GM12873 (cell line): ENCODE data around the gene CNTNAP5.

Source experiments
- TF ChIP-seq, protein P1 (sequence below): IDR thresholded peaks from 2 replicates; pipeline ENCODE4 v1.5.1; 2012; ENCODE audit warnings: low read depth, mild to moderate bottlenecking, moderate library complexity, low read length, control low read depth; ENCODE audit not compliant: insufficient read depth; ENCODE audit errors: missing control alignments

The CNTNAP5 gene

DNA sequence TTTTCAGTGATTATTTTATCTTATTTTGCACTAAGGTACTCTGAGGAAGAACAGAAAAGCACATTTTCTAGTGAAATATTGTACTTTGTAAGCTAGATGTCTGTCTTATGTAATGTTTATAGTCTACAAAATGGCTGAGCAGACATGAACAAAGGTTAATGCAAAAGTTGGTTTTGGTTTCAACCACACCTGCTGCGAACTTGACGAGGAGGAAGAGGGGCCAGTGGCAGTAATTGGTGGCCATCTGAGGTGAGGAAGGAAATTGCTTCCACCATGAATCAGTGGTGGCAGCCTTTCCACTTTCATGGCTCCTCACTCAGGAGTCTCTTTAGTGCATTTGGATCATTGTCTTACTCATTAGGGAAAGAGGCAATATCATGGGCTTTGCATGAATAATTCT, 894.2 kb downstream of the CNTNAP5 start:
- TF ChIP-seq, protein P1, sequence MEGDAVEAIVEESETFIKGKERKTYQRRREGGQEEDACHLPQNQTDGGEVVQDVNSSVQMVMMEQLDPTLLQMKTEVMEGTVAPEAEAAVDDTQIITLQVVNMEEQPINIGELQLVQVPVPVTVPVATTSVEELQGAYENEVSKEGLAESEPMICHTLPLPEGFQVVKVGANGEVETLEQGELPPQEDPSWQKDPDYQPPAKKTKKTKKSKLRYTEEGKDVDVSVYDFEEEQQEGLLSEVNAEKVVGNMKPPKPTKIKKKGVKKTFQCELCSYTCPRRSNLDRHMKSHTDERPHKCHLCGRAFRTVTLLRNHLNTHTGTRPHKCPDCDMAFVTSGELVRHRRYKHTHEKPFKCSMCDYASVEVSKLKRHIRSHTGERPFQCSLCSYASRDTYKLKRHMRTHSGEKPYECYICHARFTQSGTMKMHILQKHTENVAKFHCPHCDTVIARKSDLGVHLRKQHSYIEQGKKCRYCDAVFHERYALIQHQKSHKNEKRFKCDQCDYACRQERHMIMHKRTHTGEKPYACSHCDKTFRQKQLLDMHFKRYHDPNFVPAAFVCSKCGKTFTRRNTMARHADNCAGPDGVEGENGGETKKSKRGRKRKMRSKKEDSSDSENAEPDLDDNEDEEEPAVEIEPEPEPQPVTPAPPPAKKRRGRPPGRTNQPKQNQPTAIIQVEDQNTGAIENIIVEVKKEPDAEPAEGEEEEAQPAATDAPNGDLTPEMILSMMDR, result no peak

DNA sequence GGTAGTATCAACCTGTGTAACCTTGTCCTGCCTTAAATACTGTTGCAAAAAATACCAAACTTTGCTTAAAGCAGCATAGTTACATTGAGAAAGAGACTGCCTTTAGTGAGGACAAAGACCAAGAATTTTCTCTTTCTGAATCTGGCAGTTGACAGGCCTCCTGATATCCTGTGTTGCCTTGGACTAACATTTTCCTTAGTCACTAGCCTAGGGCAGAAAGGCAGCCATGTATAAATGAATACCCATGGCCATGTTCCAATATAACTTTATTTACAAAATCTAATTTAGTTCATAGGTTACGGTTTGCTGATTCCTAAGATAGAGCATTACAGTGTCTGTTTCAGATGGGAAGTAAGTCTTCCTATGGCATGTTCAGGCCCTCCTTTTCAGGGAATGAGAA, 895.4 kb downstream of the CNTNAP5 start:
- TF ChIP-seq, protein P1, result no peak

DNA sequence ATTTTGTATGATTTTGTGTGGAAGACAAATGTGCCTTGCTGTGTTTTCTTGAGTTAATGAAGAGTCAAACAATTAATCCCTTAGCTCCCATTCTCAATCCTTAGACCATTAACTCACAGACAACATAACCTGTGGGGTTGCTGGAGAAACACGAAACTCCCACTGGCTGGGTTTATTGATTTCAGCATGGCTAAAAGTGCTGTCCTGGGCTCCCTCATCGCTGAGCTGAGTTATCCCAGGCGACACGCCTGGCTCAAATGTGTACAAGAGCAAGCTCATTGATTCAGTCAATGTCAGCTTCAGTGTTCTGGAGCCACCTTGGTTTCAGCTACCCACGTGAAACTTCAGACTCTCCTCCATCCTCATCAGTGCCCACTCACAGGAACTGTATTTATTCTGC, 896.1 kb downstream of the CNTNAP5 start:
- TF ChIP-seq, protein P1, result no peak

DNA sequence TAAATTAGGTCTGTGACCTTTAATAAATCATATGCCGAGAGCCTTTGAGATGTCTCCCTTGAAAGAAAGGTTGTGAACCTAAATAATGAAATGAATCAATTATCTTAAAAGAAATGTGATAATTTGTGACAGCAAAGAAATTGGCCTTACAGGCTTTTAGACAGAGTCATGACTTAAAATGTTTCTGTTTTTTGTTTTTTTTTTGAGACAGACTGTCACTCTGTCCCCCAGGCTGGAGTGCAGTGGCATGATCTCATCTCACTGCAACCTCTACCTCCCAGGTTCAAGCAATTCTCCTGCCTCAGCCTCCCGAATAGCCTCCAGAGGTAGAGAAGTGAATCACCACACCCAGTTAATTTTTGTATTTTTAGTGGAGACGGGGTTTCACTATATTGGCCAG, 898.0 kb downstream of the CNTNAP5 start:
- TF ChIP-seq, protein P1, result no peak

DNA sequence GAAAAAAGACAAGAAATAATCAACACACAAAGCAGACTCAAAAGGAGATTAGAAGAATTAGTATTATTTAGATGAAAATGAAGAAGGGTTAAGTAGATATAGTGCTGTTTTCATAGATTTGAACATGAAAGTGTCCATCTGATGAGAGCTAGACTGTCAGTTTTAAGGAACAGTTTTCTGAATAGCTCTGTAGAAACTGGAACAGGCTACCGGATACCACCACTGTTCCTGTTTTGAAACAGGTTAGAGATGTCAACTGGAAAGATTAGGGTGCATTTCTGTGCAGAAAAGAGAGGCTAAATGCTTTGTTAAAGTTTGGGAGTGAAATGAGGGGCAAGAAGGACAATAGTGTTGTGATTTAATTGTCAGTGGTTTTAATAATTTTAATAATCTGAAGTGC, 908.8 kb downstream of the CNTNAP5 start:
- TF ChIP-seq, protein P1, result no peak

DNA sequence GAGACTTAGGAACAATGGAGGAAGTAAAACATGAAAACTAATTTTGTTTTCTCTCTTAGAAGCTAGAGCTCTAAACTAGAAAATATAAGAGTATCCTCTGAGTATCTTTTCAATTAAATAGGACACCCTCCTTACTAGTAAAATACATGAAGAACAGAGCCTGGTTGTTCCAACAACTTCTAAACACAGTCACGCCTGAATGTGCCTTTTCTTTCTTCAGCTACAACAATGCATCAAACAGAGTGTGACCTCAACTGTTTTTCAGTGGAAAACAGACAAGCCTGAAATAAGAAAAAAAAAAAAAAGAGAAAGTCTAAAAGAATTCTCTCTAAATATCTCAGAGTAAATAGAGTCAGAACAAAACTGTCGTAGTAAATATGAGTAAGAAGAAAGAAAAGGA, 928.8 kb downstream of the CNTNAP5 start:
- TF ChIP-seq, protein P1, result no peak

DNA sequence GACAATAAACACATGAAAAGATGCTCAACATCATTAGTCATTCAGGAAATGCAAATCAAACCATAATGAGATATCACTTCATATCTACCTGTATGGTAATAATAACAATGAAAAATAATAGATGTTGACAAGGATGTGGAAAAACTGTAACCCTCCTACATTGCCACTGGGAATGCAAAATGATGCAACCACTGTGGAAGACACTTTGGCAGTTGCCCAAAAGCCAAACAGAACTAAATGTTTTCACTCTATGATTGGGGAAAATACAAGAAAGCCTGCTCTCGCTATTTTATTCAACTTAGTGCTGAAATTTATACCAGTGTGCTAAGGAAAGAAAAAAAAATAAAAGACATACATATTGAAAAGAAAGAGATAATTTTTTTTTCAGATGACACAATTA, 934.5 kb downstream of the CNTNAP5 start:
- TF ChIP-seq, protein P1, result no peak
